SK-N-MC (cell line): ENCODE results near the gene SIT1.
A peak's percentile ranks its signal among the peaks of the same experiment; 100 is the strongest.

ENCODE experiments used
- DNase-seq: peaks from one replicate; pipeline ENCODE4 v3.0.0-alpha.2; 2011; ENCODE audit warnings: low read depth, low spot score
- H3K27ac ChIP-seq: fragments of 200-600 bp; sonication (generic); 2 replicates; pipeline ENCODE4 v1.5.1; 2016; ENCODE audit warnings: mixed run types
- H3K36me3 ChIP-seq: fragments of 200-600 bp; sonication (generic); 2 replicates; pipeline ENCODE4 v1.6.1; 2017; ENCODE audit warnings: antibody characterized with exemption, low read length, mixed read lengths; ENCODE audit not compliant: insufficient read depth
- H3K4me3 ChIP-seq: fragments of 200-600 bp; sonication (generic); 2 replicates; pipeline ENCODE4 v1.5.1; 2016
- H3K9ac ChIP-seq: fragments of 200-600 bp; sonication (generic); 2 replicates; pipeline ENCODE4 v1.8.0; 2017; ENCODE audit warnings: mixed run types, mixed read lengths; ENCODE audit not compliant: insufficient read length
- H3K9me3 ChIP-seq: fragments of 200-600 bp; sonication (generic); 2 replicates; pipeline ENCODE4 v1.6.1; 2017; ENCODE audit warnings: low read depth, mild to moderate bottlenecking, antibody characterized with exemption, low read length, moderate library complexity, mixed read lengths
- EZH2 ChIP-seq: fragments of 200-600 bp; sonication (generic); IDR thresholded peaks from one replicate; pipeline ENCODE4 v1.6.1; 2017; ENCODE audit warnings: antibody characterized with exemption
- FOXP2 ChIP-seq: optimal IDR thresholded peaks from 2 replicates; pipeline ENCODE3; 2011; ENCODE audit warnings: mild to moderate bottlenecking, moderate library complexity; ENCODE audit not compliant: insufficient read depth; ENCODE audit errors: extremely low read length, control extremely low read depth
- POLR2AphosphoS5 ChIP-seq: IDR thresholded peaks from 2 replicates; pipeline ENCODE4 v1.6.1; 2012; ENCODE audit warnings: mild to moderate bottlenecking, low read depth, low read length, borderline replicate concordance

SIT1 gene

GRCh38 chr9:35659340-35659739 is 8.6 kb upstream of the SIT1 start:
- no peaks in the 10 kb centered on the region for H3K9me3 ChIP-seq
- TF ChIP-seq POLR2AphosphoS5 (no peak; the same call in 1 of the 2 replicates), EZH2 (no peak), FOXP2 (no peak)
- no peak for DNase-seq
- peak overlapping the region; percentile 90 for H3K4me3 ChIP-seq
- peak overlapping the region; percentile 86 for H3K9ac ChIP-seq
- H3K27ac ChIP-seq, result peak overlapping the region; percentile 38; the same call in 1 of the 2 replicates
- H3K36me3 ChIP-seq, result peaks cover 27% of the 10 kb centered on the region

- peak overlapping the region; percentile 86 for H3K9ac ChIP-seq
- TF ChIP-seq FOXP2 (no peak), EZH2 (no peak), POLR2AphosphoS5 (no peak)
- no peaks in the 10 kb centered on the region for H3K9me3 ChIP-seq
- H3K27ac ChIP-seq, result peak overlapping the region; percentile 38; the same call in 1 of the 2 replicates
- DNase-seq, result no peak
- peak overlapping the region; percentile 90 for H3K4me3 ChIP-seq
- peaks cover 27% of the 10 kb centered on the region for H3K36me3 ChIP-seq
These were observed 8.2 kb upstream of the SIT1 start for GRCh38 chr9:35658968-35659220.

- Histone ChIP-seq H3K9ac (peak within 1 kb of the TSS; percentile 86), H3K4me3 (peak within 1 kb of the TSS; percentile 90), H3K27ac (peak within 1 kb of the TSS; percentile 97), H3K36me3 (peaks cover 27% of the 10 kb centered on the region), H3K9me3 (no peaks in the 10 kb centered on the region)
- DNase-seq, result no peak
- TF ChIP-seq FOXP2 (no peak), POLR2AphosphoS5 (peak; percentile 70)
These were observed 7.6 kb upstream of the SIT1 start, which contains the start of gene CCDC107 for GRCh38 chr9:35658137-35658967. Gene CCDC107, plus strand, starts transcription at chr9:35658292. Its CDS starts 88 bp downstream, at chr9:35658380.

GRCh38 chr9:35657546-35658136 is 6.9 kb upstream of the SIT1 start, which contains the start of gene RMRP:
Gene RMRP, minus strand, starts transcription at chr9:35658019.
- peak within 1 kb of the TSS; percentile 97 for H3K27ac ChIP-seq
- TF ChIP-seq EZH2 (no peak), FOXP2 (peak; percentile 32)

GRCh38 chr9:35656831-35657545 is 6.3 kb upstream of the SIT1 start:
- H3K9ac ChIP-seq, result no peak overlapping the region
- H3K27ac ChIP-seq, result peak overlapping the region; percentile 46; the same call in 1 of the 2 replicates
- H3K36me3 ChIP-seq, result peaks cover 14% of the 10 kb centered on the region
- H3K9me3 ChIP-seq, result no peaks in the 10 kb centered on the region
- DNase-seq, result no peak
- peak overlapping the region; percentile 90 for H3K4me3 ChIP-seq
- TF ChIP-seq FOXP2 (no peak), EZH2 (no peak), POLR2AphosphoS5 (no peak)

More at GRCh38 chr9:35657546-35658136, 6.9 kb upstream of the SIT1 start, which contains the start of gene RMRP:
- peak; percentile 97 for DNase-seq
- Histone ChIP-seq H3K36me3 (peaks cover 20% of the 10 kb centered on the region), H3K4me3 (peak within 1 kb of the TSS; percentile 90), H3K9ac (peak within 1 kb of the TSS; percentile 86), H3K9me3 (no peaks in the 10 kb centered on the region)

GRCh38 chr9:35656348-35656747 is 5.6 kb upstream of the SIT1 start:
- no peak for TF ChIP-seq EZH2
- no peak for TF ChIP-seq POLR2AphosphoS5
- no peak for TF ChIP-seq FOXP2

GRCh38 chr9:35653611-35654010 is 2.9 kb upstream of the SIT1 start:
- TF ChIP-seq POLR2AphosphoS5 (no peak), EZH2 (no peak), FOXP2 (no peak)
- H3K36me3 ChIP-seq, result no peaks in the 10 kb centered on the region
- no peak overlapping the region for H3K27ac ChIP-seq
- no peak overlapping the region for H3K4me3 ChIP-seq
- no peaks in the 10 kb centered on the region for H3K9me3 ChIP-seq
- no peak for DNase-seq
- H3K9ac ChIP-seq, result no peak overlapping the region

More at GRCh38 chr9:35656348-35656747, 5.6 kb upstream of the SIT1 start:
- DNase-seq, result no peak
- Histone ChIP-seq H3K27ac (no peak overlapping the region), H3K36me3 (peaks cover 10% of the 10 kb centered on the region; the same call in 1 of the 2 replicates), H3K9me3 (no peaks in the 10 kb centered on the region), H3K9ac (no peak overlapping the region), H3K4me3 (no peak overlapping the region)

GRCh38 chr9:35652829-35653209 is 2.1 kb upstream of the SIT1 start:
- Histone ChIP-seq H3K9ac (no peak overlapping the region), H3K27ac (no peak overlapping the region), H3K4me3 (no peak overlapping the region), H3K36me3 (no peaks in the 10 kb centered on the region), H3K9me3 (no peaks in the 10 kb centered on the region)
- no peak for DNase-seq
- no peak for TF ChIP-seq FOXP2
- TF ChIP-seq POLR2AphosphoS5, result no peak
- no peak for TF ChIP-seq EZH2
